NCI-H1092 treated with DMSO at 0.1 percent for 48 hours (cell line): ENCODE measurements around the gene UCK1.
A peak's percentile ranks its signal among the peaks of the same experiment; 100 is the strongest.

Experiments used
- DNase-seq: peaks from one replicate; lab custom pipeline; 2025; lab: John Stamatoyannopoulos, UW

Gene UCK1

DNA sequence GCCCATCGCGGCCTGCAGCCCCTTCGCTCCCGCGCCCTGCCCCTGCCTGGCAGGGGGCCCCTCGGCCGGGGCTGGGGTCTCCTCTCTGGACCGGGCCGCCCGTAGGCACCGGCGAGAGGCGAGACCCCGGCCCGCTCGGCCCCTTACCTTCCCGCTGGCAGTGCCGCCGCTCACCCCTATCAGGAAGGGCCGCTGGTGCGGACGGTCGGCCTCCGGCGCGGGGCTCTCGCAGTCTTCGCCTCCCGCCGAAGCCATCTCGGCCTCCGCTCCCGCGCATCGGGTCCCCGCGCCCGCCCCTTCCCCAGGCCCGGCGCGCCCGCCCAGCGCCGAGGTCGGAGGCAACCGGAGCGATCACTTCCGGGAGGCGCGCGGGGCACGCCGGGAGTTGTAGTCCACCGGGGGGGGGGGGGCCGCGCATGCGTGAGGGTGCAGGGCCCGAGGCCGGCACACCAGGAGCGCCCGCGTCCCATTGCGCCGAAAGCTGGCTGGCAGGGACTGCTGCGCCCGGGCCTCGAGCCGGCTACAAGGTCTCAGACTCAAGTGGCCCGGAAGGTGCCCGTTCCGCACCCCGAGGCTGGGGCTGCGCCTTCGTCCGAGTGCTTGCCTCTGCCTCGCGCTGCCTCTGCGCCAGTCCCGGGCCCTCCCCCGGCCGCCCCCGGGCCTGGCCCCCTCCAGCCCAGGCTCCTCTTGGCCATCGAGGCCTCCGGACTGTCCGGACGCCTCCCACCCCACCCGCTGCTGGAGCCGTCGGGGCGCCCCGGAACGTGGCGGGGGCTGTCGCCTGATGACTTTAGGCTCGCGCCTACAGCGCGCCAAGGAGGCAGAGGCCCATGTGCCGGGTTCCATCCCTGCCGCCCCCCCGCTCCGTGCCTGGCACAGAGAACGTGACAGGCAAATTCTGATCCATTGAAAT lies at the start of gene UCK1:
UCK1 (minus strand) TSS at position 344 of the 913 bp plus-strand sequence; CDS start at position 255, 89 bp downstream.
- DNase-seq: peak; percentile 83

DNA sequence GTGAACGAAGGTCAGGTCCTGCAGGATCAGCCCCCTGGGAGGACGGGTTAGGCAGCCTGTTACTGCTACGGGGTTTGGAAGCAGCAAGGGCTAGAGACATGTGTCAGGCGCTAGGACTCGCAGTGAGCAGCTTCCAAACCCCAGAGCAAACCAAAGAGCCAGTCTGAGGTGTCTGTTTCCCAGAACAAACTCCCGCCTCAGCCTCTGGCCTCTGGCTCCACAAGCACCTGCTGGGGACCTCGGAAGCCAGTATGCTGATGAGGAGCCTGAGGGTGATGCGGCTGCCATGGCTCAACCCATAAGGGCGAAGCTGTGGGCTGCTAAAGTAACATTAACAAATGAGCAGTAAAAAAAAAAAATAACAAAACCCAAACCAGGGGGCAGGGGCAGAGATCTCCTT lies 49.3 kb upstream of the UCK1 start:
- DNase-seq: no peak

DNA sequence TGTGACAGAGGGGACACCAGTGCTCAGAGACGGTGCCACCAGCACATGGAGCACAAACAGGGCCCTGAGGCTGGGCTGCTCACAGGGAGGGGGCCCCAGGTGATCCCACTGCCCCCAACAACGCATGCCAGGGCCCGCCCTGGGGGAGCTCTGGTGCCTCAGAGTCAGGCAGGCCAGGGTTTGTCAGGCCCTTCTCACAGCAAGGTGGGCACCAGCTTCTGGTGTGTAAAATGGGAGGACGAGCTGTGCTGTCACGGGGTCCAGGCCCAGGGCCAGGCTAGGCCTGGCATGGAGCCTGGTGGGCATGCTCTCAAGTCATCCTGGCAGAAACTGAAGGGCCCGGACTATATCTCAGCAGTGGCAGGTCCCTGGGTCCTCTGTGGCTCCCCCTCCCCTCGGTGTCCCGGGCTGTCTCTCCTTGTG lies 48.7 kb upstream of the UCK1 start:
- no peak for DNase-seq

DNA sequence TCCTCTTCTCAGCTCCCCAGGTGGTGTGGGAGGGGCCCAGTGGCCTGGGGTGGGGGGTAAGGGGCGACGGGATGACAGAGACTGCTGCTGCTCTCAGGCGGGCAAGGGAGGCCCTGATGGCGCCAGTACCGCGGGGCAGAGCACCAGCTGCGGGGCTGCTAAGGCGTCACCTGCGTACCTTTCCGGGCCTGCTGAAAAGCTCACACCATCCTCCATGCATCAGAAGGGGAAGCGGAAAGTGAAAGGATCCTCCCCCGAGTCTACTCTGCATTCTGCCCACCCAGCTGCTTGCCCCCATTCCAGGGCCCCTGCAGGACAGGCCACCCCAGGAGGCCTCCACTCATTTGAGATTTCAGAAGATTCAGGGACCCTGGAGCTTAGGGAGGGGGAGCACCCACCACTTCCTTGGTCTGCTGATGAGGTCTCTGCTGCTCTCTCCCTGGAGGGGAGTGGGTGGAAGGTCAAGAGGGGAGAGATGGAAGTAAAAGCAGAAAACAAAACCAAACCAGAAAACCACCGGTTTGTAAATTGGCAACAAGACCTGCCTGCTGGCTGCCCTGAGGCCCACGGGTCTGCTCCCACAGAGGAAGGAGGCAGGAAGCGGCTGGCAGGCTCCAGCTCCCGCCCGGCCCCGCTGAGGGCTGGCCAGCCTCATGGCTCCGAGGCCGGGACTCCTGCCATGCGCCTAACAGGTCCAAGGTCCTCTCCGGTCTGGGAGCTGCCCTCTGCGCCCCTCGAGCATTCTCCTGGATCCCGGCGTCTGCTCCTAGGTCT lies 47.9 kb upstream of the UCK1 start:
- no peak for DNase-seq

DNA sequence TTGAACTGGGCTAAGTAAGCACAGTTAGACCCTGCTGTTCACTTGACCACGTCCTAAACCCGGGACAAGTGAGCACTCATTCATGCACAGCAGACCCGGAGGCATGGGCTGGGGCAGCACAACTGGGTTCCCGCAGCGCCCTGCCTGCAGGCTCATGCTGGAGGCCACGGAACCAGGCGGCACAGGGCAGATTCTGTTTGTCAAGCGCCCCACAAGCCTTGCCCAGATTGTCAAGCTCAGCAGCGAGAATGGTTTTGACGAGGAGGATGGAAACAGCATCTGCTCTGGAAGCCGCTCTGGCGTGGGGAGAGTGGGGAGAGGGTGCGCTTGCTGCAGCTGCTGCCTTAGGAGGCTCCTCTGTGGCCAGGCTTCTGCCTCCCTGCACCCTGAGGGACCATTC lies 47.0 kb upstream of the UCK1 start:
- no peak for DNase-seq

DNA sequence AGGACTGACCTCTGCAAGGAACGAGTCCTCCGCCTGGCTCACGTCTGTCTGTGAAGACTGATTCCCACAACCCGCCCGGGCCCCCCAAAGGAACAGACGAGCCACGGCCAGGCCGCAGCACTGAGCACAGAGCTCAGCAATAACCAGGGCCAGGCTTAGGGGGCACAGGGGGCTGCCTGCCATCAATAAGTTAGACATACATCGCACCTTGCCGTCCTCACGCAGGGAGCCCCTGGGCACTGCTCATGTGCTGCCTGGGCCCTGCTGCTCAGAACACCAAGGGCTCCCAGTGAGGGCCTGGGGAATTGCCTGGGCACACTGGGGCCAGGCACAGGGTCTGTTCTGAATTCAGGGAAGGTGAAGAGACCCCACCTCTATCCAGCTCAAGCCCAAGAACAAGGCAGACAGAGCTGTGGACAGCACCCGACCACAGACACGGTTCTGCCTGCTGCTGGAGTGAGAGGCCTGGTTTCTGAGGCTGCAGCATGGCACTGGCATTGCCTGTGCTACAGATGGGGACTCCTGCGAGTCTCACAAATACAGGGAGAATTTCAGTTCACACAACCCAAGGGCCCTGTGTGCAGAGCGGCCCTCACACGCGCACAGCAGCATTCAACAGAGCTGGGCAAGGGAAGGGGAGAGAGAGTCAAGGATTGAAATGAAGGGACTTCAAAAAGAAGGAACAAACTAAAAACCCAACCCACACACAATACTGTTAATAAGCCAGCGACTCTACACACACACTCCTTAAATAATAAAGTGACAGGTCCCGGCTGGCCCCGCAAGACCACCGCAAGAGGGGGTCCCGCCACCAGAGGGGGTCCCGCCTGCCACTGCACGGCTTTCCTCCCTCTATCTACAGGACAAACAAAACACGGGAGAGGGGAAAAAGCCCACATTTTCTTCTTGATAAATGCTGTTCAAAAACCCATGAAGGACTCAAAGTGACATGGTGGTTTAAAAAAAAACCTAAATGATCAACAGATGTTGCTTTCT lies 46.2 kb upstream of the UCK1 start:
- DNase-seq: no peak

DNA sequence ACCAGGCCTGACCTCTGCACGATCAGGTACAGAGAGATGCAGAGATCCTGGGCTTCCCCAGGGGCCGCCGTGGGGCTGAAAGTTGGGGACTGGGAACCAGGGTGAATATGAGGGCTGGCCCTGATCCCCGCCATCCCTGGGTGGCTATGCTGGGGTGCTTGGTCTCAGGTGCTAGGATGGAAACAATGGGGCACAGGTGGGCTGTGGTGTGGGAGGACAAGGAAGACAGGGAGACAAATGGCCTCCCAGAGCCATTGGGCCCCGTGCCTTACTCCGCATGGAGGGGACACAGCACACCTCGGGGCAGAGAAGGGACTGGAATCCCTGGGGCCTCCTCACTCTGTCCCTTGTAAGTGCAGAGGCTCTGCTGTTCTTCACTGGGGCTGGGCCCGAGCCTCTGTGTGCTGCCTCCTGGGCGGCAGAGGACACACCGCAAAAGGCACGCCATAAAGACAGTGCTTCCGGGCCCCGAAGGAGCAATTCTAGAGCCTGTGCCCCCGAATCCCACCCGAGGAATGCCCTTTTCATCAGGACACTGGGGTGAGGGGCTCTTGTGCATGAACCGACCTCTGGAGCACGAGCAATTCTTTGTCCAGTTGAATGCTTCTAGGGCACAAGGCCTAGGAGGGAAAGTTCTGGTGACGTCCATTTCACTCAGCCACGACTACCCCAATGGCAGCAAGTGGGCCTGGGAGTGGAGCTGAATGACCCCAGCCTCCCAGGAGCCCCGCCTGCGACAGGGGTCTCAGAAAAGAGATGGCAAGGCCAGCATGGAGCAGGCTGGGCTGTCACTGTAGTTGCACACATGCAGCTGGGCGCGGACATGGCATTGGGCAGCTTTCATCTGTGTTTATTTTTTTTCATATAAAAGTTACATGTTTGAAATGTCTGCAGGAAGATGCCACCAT lies 45.1 kb upstream of the UCK1 start:
- DNase-seq: no peak

DNA sequence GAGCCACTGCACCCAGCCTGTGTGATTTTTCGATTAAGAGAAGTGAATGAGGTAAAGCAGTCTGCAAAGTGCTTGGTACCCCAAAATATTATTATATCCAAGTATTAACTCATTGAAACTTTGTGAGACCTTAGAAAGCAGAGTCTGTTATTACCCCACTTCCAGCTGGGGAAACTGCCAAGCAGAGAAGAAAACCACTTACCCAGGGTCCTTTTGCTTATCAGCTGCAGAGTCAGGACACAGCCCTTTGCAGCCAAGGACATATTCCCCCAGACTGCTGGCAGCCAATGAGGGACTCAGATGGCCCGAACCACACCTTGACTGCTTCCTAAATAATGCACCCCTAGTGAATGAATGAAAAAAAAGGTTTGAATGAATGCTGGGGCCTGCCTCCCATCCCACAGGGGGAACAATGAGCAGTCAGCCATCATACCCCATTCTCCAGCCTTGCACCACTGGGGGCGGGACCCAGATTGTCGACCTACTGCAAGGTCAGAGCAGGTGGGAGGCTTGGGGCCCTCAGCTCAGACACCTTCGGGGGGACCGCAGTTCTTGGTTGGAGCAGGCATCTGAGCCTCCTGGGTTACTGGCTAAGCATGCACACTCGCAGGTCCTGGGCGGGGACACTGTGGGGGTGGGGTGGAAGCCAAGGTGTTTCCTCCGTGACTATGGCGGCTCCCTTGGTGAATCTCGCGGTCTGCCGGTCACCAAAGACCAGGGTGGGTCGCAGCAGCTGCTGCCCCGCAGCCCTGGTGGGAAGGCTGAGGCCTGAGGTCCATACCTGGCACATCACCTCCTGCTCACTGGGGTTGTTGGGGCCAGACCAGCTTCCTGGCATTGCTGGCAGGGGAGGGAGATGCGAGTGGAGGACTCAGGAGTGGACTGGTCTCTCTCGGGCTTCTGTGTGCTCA lies 43.9 kb upstream of the UCK1 start:
- DNase-seq: no peak

DNA sequence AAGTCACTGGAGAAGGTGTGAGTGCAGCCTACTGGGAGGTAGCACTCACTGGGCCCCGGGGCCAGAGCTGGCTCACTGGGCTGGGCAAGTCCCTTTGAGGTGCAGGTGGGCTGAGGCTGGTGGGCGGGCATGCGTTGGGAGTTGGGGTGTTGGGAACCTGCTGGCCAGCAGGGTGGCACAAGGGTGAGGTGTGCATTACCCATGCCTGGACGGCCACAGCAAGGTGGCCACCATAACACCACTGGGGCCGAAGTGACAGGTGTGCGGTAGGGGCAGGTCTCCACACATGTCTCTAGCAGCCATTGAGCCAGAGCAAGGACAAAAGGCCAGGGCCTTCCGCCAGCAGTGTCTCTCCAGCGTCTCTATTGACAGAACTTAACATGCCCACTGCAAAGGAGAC lies 36.8 kb upstream of the UCK1 start:
- DNase-seq: no peak

DNA sequence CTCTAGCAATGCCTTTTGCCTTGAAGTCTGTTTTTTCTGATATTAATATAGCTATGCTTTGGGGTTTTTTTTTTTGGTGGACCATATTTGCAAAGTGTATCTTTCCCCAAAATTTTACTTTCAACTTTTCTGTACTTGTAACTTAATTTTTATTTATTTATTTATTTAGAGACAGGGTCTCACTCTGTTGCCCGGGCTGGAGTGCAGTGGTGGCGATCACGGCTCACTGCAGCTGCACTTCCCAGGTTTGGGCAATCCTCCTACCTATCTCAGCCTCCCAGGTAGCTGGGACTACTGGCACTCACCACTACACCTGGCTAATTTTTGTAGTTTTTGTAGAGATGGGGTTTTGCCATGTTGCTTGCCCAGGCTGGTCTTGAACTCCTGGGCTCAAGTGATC lies 35.1 kb upstream of the UCK1 start:
- DNase-seq: no peak

DNA sequence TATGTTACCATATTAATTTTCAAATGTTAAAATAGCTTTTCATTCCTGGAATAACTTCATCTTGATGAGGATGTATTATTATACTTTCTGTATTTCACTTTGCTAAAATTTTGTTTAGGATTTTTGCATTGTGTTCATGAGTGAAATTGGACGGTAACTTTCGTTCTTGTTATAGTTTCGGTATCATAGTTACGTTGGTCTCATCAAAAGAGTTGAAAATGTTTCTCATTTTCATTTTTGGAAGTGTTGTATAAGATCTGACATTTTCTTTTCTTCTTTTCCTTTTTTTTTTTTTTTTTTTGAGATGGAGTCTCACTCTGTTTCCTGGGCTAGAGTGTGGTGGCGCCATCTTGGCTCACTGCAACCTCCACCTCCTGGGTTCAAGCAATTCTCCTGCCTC lies 34.3 kb upstream of the UCK1 start:
- DNase-seq: no peak

DNA sequence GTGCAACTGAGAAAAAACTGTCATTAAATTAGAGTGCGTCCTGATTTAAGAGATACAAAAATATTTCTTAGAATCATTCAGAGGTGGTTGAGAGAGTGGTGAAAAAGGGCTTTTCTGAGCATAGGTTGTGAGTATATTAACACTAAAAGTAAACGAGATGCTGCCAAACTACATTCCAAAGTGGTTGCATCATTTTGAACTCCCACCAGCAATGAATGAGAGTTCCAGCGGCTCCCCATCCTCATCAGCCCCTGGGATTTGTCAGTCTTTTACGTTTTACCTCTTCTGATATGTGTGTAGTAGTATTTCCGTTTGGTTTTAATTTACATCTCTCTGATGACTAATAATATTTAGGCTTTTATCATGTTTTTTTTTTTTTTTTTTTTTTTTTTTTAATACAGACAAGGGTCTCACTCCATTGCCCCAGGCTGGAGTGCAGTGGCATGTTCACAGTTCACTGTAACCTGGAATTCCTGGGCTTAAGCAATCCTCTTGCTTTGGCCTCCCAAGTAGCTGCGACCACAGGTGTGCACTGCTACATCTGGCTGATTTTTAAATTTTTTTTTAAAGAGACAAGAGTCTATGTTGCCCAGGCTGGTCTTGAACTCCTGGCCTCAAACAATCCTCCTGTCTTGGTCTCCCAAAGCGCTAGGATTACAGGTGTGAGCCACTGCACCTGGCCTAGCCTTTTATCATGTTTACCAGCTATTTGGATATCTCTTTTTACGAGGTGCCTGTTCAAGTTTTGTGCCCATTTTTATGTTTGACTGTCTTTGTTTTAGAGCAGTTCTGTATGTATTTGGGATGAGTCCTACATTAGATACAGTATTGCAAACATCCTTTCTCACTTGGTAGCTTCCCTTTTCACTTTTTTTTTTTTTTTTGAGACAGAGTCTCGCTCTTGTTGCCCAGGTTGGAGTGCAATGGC lies 31.2 kb upstream of the UCK1 start:
- DNase-seq: no peak

DNA sequence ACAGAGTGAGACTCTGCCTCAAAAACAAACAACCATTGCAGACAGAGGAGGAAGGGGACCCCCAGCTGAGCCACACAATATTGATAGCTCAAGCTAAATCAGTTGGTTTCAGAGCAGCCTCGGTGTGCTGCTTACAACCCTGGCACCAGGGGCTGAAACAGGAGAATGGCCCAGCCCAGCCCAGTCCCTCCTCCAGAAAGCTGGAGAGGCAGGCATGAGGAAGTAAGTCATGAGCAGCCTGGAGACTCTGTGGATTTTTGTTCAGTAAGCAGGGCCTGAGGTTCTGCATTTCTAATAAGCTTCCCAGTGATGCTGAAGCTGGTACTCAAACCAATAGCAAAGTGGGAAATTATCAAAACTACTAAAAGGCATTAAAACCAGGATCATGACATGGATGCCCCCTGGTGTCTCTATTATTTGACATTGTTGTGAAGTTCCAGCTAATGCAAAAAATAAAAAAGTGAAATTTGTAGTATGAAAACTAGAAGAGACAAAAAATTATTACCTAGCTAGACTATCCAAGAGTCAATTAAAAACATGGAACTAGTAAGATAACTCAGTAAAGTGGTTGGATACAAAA lies 28.4 kb upstream of the UCK1 start:
- DNase-seq: no peak

DNA sequence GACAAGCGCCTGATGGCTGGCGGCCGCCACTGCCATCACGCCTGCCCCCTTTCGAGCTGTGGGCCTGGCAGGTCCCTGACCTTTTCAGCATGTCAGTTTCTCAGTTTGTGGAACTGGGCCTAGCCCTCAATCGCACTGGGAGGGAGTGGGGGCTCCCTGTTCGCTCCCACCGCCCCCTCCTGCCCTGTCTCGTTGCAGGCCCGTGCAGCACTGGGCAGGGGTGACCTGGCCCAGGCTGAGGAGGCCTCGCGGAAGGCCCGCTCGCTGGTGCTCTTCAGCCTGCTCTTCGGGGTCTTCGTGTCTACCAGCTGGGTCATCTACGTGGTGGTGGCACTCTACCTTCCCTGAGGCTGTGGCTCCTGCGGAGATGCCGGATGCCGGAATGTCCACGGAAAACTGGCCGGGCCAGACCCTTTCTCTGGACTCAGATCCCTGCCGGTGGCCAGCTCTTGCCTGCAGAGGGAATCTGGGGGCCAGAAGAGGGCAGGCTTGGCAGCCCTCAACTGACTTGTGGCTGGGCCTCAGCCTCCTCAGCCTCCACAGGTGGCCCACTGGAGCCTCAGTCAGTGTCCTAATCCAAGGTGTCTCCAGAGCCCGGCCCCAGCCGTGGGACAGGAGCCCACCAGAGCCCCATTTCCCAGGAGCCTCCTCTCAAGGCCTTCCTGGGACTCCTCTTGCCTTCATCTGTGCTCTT lies 26.9 kb upstream of the UCK1 start:
- DNase-seq: no peak

DNA sequence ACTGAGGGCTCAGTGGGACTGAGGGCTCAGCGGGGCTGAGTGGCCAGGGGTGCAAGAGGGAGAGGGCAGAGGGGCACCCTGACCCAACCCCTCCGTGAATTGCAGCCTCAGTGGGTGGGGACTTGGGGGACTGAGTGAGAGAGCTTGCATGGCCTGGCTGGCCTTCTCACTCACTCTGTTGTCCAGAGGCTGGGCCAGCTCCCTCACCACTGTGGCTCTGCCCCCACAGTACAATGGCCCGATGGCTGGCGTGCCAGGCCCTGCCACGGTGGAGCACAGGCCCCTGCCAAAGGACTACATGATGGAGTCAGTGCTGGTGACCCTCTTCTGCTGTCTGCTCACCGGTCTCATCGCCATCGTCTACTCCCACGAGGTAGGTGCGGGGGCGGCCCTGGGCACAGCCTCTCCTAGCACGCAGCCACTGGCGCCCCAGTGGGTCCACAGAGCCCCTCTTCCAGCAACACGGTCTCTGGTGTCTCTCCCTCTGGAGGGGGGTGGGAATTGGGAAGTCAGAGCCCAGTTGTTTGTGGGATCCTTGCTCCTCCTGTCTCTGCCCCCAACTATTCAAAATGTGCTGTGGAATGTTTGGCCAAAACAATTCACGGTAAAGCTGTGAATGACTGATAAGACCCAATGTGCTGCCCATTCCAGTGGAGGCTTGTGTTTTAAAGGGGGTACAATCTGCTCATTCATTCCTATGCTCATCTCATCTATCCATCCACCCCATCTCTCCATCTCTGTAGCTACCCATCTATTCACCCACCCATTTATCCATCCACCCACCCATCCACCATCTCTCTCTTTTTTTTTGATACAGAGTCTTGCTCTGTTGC lies 25.0 kb upstream of the UCK1 start:
- DNase-seq: no peak

DNA sequence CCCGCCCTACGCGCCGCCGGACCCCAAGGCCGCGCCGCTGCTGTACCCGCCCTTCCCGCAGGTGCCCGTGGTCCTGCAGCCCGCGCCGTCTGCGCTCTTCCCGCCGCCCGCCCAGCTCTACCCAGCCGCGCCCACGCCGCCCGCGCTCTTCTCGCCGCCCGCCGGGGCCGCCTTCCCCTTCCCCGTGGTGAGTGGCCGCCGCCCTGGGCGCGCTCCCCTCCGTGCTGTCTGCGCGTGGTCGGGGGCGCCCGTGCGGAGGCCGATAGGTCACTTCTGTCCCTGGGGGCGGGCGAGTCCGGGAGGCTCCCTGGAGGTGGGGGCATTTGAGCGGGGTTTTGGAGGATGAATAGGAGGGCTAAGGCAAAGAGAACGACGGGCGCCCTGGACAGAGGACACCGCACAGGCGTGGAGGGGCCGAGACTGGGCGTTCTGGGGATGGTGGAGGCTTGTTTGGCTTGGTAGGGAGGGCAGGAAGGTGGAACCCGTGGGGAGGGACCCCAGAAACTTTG lies 23.8 kb upstream of the UCK1 start:
- DNase-seq: no peak
